WTC11 (cell line): ENCODE data around the gene OSBP2. TPM values are rescaled to one million over a fixed set of nuclear protein-coding genes. Genes with fewer than 3 reads are reported as not detected.

Source experiments
- ATAC-seq: fragments of 200-7000 bp; cut with Tn5 transposase; 2 replicates; pipeline ENCODE4 v1.10.0; 2021; ENCODE audit warnings: mild to moderate bottlenecking, moderate library complexity
- CTCF ChIA-PET: fragments of 300-600 bp; sonication (Branson Sonifier 250); formaldehyde crosslinking; loops from one replicate; lab custom pipeline; 2021; ENCODE audit warnings: antibody characterized with exemption; lab: Charles Lee
- POLR2A ChIA-PET: fragments of 350-600 bp; sonication (Branson Sonifier 250); formaldehyde crosslinking; loops from one replicate; lab custom pipeline; 2021; ENCODE audit warnings: antibody characterized with exemption; lab: Charles Lee
- DNase-seq: peaks from one replicate; pipeline ENCODE4 v3.0.0; 2021; ENCODE audit warnings: low spot score
- H3K27ac Mint-ChIP-seq: 2 replicates; pipeline ENCODE4 v1.8.0; 2021; ENCODE audit warnings: mixed read lengths
- H3K27me3 Mint-ChIP-seq: 2 replicates; pipeline ENCODE4 v1.8.0; 2021; ENCODE audit warnings: low read depth, mild to moderate bottlenecking, moderate library complexity, mixed read lengths
- H3K36me3 Mint-ChIP-seq: 2 replicates; pipeline ENCODE4 v1.8.0; 2021; ENCODE audit warnings: mixed read lengths
- H3K4me1 Mint-ChIP-seq: 2 replicates; pipeline ENCODE4 v1.8.0; 2022; ENCODE audit warnings: mixed read lengths
- H3K4me3 Mint-ChIP-seq: 2 replicates; pipeline ENCODE4 v1.8.0; 2021; ENCODE audit warnings: mild to moderate bottlenecking, moderate library complexity, mixed read lengths
- H3K9me3 Mint-ChIP-seq: 2 replicates; pipeline ENCODE4 v1.8.0; 2021; ENCODE audit warnings: mixed read lengths
- AFF4 ChIP-seq: sonication (generic); formaldehyde crosslinking; IDR thresholded peaks from 2 replicates; pipeline ENCODE4 v1.8.1; 2023; ENCODE audit warnings: mild to moderate bottlenecking, missing genetic modification reagents, borderline replicate concordance
- FOXJ3 ChIP-seq: sonication (generic); formaldehyde crosslinking; IDR thresholded peaks from 2 replicates; pipeline ENCODE4 v1.9.0; 2021; ENCODE audit warnings: missing genetic modification reagents, mild to moderate bottlenecking, borderline replicate concordance
- GABPB1 ChIP-seq: sonication (generic); formaldehyde crosslinking; IDR thresholded peaks from 2 replicates; pipeline ENCODE4 v1.8.1; 2023; ENCODE audit warnings: mild to moderate bottlenecking, missing genetic modification reagents
- IRF1 ChIP-seq: sonication (generic); formaldehyde crosslinking; IDR thresholded peaks from 2 replicates; pipeline ENCODE4 v1.8.0; 2023; ENCODE audit warnings: missing genetic modification reagents
- OVOL2 ChIP-seq: fragments of 250-450 bp; sonication (Bioruptor Pico); IDR thresholded peaks from 2 replicates; pipeline ENCODE4 v1.9.0; 2021; ENCODE audit warnings: mild to moderate bottlenecking, borderline replicate concordance
- PRRX2 ChIP-seq: fragments of 250-450 bp; sonication (Bioruptor Pico); IDR thresholded peaks from 2 replicates; pipeline ENCODE4 v1.8.0; 2021; ENCODE audit warnings: mild to moderate bottlenecking
- ZBTB21 ChIP-seq: sonication (generic); formaldehyde crosslinking; IDR thresholded peaks from 2 replicates; pipeline ENCODE4 v1.8.1; 2023; ENCODE audit warnings: mild to moderate bottlenecking, missing genetic modification reagents, borderline replicate concordance
- ZNF263 ChIP-seq: sonication (generic); formaldehyde crosslinking; IDR thresholded peaks from 2 replicates; pipeline ENCODE4 v1.8.1; 2022; ENCODE audit warnings: low read depth, mild to moderate bottlenecking, moderate library complexity, missing genetic modification reagents
- ZNF281 ChIP-seq: sonication (generic); formaldehyde crosslinking; IDR thresholded peaks from 2 replicates; pipeline ENCODE4 v1.8.0; 2023; ENCODE audit warnings: mild to moderate bottlenecking, missing genetic modification reagents
- ZNF317 ChIP-seq: sonication (generic); formaldehyde crosslinking; IDR thresholded peaks from 2 replicates; pipeline ENCODE4 v1.8.1; 2023; ENCODE audit warnings: low read depth, mild to moderate bottlenecking, moderate library complexity, missing genetic modification reagents, borderline replicate concordance
- total RNA-seq: library from RNA; stranded (reverse); gene quantifications from 3 replicates; pipeline ENCODE4 v1.2.3, GENCODE V29; 2021
- TF ChIP-seq, protein P1 (sequence below): sonication (generic); formaldehyde crosslinking; IDR thresholded peaks from 2 replicates; pipeline ENCODE4 v1.8.1; 2022; ENCODE audit warnings: low read depth, missing genetic modification reagents, borderline replicate concordance
- TF ChIP-seq, protein P2 (sequence below): sonication (generic); formaldehyde crosslinking; IDR thresholded peaks from 2 replicates; pipeline ENCODE4 v1.8.1; 2022; ENCODE audit warnings: low read depth, mild to moderate bottlenecking, moderate library complexity, missing genetic modification reagents, borderline replicate concordance
- TF ChIP-seq, protein P3 (sequence below): fragments of 250-450 bp; sonication (Bioruptor Pico); IDR thresholded peaks from 2 replicates; pipeline ENCODE4 v2.1.2; 2022; ENCODE audit warnings: mild to moderate bottlenecking, moderate library complexity
- TF ChIP-seq, protein P4 (sequence below): sonication (generic); formaldehyde crosslinking; IDR thresholded peaks from 2 replicates; pipeline ENCODE4 v1.8.0; 2023; ENCODE audit warnings: missing genetic modification reagents, mild to moderate bottlenecking, borderline replicate concordance

Gene OSBP2
- total RNA-seq, 1 experiment from 2014 or later: 4.1 TPM

- no peaks in the 10 kb centered on the region for H3K9me3 Mint-ChIP-seq
- H3K4me3 Mint-ChIP-seq: no peak overlapping the region
- DNase-seq (no peak), ATAC-seq (no peak)
- H3K27ac Mint-ChIP-seq: no peak overlapping the region
- ChIA-PET CTCF (interaction anchor here (1.4 kb wide), 1 partner anchor 38 kb away, joined by 6 read pairs; no protein-coding TSS in a partner anchor), POLR2A (no interaction called here)
- H3K36me3 Mint-ChIP-seq: no peaks in the 10 kb centered on the region
- H3K27me3 Mint-ChIP-seq: peaks cover 31% of the 10 kb centered on the region
- TF ChIP-seq ZNF317 (CRISPR knock-in tag): no peak
- TF ChIP-seq ZNF263 (CRISPR knock-in tag): no peak
- TF ChIP-seq GABPB1 (CRISPR knock-in tag): no peak
- TF ChIP-seq AFF4 (CRISPR knock-in tag): no peak
- peaks cover 5% of the 10 kb centered on the region for H3K4me1 Mint-ChIP-seq
These were observed 21.5 kb upstream of the OSBP2 start for GRCh38 chr22:30673136-30673535.

- H3K4me3 Mint-ChIP-seq: no peak overlapping the region
- TF ChIP-seq, protein P1, sequence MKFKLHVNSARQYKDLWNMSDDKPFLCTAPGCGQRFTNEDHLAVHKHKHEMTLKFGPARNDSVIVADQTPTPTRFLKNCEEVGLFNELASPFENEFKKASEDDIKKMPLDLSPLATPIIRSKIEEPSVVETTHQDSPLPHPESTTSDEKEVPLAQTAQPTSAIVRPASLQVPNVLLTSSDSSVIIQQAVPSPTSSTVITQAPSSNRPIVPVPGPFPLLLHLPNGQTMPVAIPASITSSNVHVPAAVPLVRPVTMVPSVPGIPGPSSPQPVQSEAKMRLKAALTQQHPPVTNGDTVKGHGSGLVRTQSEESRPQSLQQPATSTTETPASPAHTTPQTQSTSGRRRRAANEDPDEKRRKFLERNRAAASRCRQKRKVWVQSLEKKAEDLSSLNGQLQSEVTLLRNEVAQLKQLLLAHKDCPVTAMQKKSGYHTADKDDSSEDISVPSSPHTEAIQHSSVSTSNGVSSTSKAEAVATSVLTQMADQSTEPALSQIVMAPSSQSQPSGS (CRISPR knock-in tag): no peak
- TF ChIP-seq ZBTB21 (CRISPR knock-in tag) (no peak), FOXJ3 (CRISPR knock-in tag) (no peak), OVOL2 (no peak), IRF1 (no peak), ZNF281 (CRISPR knock-in tag) (no peak), PRRX2 (CRISPR knock-in tag) (no peak)
- TF ChIP-seq, protein P2, sequence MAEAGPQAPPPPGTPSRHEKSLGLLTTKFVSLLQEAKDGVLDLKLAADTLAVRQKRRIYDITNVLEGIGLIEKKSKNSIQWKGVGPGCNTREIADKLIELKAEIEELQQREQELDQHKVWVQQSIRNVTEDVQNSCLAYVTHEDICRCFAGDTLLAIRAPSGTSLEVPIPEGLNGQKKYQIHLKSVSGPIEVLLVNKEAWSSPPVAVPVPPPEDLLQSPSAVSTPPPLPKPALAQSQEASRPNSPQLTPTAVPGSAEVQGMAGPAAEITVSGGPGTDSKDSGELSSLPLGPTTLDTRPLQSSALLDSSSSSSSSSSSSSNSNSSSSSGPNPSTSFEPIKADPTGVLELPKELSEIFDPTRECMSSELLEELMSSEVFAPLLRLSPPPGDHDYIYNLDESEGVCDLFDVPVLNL (CRISPR knock-in tag): no peak
- TF ChIP-seq, protein P3, sequence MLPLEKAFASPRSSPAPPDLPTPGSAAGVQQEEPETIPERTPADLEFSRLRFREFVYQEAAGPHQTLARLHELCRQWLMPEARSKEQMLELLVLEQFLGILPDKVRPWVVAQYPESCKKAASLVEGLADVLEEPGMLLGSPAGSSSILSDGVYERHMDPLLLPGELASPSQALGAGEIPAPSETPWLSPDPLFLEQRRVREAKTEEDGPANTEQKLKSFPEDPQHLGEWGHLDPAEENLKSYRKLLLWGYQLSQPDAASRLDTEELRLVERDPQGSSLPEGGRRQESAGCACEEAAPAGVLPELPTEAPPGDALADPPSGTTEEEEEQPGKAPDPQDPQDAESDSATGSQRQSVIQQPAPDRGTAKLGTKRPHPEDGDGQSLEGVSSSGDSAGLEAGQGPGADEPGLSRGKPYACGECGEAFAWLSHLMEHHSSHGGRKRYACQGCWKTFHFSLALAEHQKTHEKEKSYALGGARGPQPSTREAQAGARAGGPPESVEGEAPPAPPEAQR (CRISPR knock-in tag): no peak
- TF ChIP-seq, protein P4, sequence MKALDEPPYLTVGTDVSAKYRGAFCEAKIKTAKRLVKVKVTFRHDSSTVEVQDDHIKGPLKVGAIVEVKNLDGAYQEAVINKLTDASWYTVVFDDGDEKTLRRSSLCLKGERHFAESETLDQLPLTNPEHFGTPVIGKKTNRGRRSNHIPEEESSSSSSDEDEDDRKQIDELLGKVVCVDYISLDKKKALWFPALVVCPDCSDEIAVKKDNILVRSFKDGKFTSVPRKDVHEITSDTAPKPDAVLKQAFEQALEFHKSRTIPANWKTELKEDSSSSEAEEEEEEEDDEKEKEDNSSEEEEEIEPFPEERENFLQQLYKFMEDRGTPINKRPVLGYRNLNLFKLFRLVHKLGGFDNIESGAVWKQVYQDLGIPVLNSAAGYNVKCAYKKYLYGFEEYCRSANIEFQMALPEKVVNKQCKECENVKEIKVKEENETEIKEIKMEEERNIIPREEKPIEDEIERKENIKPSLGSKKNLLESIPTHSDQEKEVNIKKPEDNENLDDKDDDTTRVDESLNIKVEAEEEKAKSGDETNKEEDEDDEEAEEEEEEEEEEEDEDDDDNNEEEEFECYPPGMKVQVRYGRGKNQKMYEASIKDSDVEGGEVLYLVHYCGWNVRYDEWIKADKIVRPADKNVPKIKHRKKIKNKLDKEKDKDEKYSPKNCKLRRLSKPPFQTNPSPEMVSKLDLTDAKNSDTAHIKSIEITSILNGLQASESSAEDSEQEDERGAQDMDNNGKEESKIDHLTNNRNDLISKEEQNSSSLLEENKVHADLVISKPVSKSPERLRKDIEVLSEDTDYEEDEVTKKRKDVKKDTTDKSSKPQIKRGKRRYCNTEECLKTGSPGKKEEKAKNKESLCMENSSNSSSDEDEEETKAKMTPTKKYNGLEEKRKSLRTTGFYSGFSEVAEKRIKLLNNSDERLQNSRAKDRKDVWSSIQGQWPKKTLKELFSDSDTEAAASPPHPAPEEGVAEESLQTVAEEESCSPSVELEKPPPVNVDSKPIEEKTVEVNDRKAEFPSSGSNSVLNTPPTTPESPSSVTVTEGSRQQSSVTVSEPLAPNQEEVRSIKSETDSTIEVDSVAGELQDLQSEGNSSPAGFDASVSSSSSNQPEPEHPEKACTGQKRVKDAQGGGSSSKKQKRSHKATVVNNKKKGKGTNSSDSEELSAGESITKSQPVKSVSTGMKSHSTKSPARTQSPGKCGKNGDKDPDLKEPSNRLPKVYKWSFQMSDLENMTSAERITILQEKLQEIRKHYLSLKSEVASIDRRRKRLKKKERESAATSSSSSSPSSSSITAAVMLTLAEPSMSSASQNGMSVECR: no peak
- TF ChIP-seq, all 79 proteins: peak for 0
- peaks cover 18% of the 10 kb centered on the region for H3K27me3 Mint-ChIP-seq
- DNase-seq (no peak), ATAC-seq (no peak)
- H3K4me1 Mint-ChIP-seq: peaks cover 10% of the 10 kb centered on the region
- no peaks in the 10 kb centered on the region for H3K9me3 Mint-ChIP-seq
- no peak overlapping the region for H3K27ac Mint-ChIP-seq
- H3K36me3 Mint-ChIP-seq: no peaks in the 10 kb centered on the region
- CTCF ChIA-PET: interaction anchor here (1.4 kb wide), 1 partner anchor 40 kb away, joined by 6 read pairs; no protein-coding TSS in a partner anchor
- POLR2A ChIA-PET: no interaction called here
These were observed 20.2 kb upstream of the OSBP2 start for GRCh38 chr22:30674482-30674881.
